ENCODE data around the gene CCDC81. TPM values are rescaled to one million over a fixed set of nuclear protein-coding genes. Genes with fewer than 3 reads are reported as not detected.

CCDC81 gene
- total and polyA plus RNA-seq, 9 of the 15 experiments (the other 6 are each of a cell fraction or from before 2014, with no cell fraction given), result 0.16 to 1.0 (median 0.41) TPM

DNA sequence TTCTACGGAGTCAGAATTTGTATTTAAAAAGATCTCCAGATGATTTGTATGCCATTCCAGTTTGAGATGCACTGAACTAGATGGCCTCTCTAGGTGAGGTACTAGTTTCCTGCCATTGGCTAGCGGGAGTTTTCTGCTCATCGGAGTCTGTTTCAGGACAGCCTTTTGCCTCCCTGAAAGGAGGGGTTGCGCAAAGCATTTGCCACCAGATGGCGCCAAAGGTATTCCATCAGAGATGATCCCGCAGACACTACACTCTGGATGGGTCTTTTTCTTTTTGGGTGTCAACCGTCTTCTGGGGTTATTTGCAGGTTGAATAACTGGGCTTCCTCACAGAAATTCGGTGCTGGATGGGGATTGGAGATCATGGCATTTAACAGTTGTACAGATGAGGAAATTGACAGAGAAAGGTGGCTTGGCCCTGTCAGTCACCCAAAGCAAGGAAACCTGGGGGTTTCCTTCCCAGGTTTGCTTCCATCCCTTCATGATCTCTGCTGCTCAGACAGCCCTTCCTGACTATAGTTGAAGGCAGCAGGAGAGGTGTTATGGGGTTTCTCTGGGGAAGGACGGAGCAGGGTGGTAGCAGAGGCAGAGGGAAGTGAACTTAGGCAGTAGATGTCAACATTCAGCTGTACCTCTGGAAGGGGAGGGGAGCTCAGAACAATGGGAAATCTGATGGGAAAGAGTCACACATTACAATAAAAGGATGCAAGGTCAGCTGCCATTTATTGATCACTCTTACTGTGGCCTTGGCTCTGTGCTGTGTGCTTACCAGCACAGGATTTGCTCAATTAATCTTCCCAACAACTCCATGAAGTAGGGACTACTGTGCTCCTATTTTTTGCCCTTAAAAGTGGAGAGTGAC lies 81.6 kb downstream of the CCDC81 start (continued):
- TF ChIP-seq, protein P1, sequence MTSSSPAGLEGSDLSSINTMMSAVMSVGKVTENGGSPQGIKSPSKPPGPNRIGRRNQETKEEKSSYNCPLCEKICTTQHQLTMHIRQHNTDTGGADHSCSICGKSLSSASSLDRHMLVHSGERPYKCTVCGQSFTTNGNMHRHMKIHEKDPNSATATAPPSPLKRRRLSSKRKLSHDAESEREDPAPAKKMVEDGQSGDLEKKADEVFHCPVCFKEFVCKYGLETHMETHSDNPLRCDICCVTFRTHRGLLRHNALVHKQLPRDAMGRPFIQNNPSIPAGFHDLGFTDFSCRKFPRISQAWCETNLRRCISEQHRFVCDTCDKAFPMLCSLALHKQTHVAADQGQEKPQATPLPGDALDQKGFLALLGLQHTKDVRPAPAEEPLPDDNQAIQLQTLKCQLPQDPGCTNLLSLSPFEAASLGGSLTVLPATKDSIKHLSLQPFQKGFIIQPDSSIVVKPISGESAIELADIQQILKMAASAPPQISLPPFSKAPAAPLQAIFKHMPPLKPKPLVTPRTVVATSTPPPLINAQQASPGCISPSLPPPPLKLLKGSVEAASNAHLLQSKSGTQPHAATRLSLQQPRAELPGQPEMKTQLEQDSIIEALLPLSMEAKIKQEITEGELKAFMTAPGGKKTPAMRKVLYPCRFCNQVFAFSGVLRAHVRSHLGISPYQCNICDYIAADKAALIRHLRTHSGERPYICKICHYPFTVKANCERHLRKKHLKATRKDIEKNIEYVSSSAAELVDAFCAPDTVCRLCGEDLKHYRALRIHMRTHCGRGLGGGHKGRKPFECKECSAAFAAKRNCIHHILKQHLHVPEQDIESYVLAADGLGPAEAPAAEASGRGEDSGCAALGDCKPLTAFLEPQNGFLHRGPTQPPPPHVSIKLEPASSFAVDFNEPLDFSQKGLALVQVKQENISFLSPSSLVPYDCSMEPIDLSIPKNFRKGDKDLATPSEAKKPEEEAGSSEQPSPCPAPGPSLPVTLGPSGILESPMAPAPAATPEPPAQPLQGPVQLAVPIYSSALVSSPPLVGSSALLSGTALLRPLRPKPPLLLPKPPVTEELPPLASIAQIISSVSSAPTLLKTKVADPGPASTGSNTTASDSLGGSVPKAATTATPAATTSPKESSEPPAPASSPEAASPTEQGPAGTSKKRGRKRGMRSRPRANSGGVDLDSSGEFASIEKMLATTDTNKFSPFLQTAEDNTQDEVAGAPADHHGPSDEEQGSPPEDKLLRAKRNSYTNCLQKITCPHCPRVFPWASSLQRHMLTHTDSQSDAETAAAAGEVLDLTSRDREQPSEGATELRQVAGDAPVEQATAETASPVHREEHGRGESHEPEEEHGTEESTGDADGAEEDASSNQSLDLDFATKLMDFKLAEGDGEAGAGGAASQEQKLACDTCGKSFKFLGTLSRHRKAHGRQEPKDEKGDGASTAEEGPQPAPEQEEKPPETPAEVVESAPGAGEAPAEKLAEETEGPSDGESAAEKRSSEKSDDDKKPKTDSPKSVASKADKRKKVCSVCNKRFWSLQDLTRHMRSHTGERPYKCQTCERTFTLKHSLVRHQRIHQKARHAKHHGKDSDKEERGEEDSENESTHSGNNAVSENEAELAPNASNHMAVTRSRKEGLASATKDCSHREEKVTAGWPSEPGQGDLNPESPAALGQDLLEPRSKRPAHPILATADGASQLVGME (CRISPR knock-in tag; IDR thresholded peaks at IDR 0.05), result no peak
- TF ChIP-seq RBM22 (IDR thresholded peaks at IDR 0.05; ENCODE audit: low read depth, low read length, poor library complexity, severe bottlenecking) (no peak), LCOR (CRISPR knock-in tag; IDR thresholded peaks at IDR 0.05) (peak; percentile 34; the same call in 1 of the 2 replicates), ASH1L (IDR thresholded peaks at IDR 0.05; ENCODE audit: borderline replicate concordance, low read depth, partially characterized antibody) (no peak), ARID2 (IDR thresholded peaks at IDR 0.05) (peak; percentile 64; the same call in 1 of the 2 replicates), RB1 (IDR thresholded peaks at IDR 0.05; ENCODE audit: low read depth) (peak; percentile 73), POLR2B (IDR thresholded peaks at IDR 0.05; ENCODE audit: low read depth, partially characterized antibody) (no peak), PPARD (CRISPR knock-in tag; IDR thresholded peaks at IDR 0.05) (no peak), CCAR2 (IDR thresholded peaks at IDR 0.05; ENCODE audit: low read depth, low read length) (no peak), DACH1 (IDR thresholded peaks at IDR 0.05; ENCODE audit: partially characterized antibody) (no peak), ZKSCAN1 (IDR thresholded peaks at IDR 0.05; ENCODE audit: low read depth, low read length) (no peak), NEUROD1 (IDR thresholded peaks at IDR 0.05; ENCODE audit: borderline replicate concordance, low read depth, low read length, partially characterized antibody) (no peak)
- TF ChIP-seq, protein P2, sequence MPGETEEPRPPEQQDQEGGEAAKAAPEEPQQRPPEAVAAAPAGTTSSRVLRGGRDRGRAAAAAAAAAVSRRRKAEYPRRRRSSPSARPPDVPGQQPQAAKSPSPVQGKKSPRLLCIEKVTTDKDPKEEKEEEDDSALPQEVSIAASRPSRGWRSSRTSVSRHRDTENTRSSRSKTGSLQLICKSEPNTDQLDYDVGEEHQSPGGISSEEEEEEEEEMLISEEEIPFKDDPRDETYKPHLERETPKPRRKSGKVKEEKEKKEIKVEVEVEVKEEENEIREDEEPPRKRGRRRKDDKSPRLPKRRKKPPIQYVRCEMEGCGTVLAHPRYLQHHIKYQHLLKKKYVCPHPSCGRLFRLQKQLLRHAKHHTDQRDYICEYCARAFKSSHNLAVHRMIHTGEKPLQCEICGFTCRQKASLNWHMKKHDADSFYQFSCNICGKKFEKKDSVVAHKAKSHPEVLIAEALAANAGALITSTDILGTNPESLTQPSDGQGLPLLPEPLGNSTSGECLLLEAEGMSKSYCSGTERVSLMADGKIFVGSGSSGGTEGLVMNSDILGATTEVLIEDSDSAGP (CRISPR knock-in tag; IDR thresholded peaks at IDR 0.05), result no peak
- TF ChIP-seq, protein P3, sequence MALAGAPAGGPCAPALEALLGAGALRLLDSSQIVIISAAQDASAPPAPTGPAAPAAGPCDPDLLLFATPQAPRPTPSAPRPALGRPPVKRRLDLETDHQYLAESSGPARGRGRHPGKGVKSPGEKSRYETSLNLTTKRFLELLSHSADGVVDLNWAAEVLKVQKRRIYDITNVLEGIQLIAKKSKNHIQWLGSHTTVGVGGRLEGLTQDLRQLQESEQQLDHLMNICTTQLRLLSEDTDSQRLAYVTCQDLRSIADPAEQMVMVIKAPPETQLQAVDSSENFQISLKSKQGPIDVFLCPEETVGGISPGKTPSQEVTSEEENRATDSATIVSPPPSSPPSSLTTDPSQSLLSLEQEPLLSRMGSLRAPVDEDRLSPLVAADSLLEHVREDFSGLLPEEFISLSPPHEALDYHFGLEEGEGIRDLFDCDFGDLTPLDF (CRISPR knock-in tag; IDR thresholded peaks at IDR 0.05), result no peak
